ENCODE data around the gene HBG2. TPM values are rescaled to one million over a fixed set of nuclear protein-coding genes. Genes with fewer than 3 reads are reported as not detected.

Gene HBG2
- total RNA-seq, 1 donor from 2014 or later = 0.82 TPM

DNA sequence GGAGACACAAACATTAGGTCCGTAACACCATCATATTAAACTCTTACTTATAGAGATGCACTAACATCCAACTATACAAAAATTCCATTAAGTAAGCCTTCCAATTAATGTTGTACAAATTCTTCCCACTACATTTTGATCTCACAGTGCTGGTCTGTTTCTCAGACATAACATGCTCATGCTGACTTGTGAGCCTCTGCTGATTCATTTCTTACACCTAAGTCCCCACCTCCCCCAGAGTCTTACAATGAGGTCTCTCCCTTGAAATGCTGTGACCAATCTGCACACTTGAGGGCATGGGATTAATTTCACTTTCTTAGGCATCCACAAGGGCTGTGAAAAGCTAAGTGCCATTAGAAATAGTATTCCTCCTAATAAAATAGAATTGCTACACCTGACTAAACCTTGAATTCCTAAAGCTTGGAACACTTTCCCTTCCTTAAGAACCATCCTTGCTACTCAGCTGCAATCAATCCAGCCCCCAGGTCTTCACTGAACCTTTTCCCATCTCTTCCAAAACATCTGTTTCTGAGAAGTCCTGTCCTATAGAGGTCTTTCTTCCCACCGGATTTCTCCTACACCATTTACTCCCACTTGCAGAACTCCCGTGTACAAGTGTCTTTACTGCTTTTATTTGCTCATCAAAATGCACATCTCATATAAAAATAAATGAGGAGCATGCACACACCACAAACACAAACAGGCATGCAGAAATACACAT, 6.9 kb downstream of the HBG2 start:
- no peak for DNase-seq (ENCODE audit: low spot score)
- TF ChIP-seq, protein P1, sequence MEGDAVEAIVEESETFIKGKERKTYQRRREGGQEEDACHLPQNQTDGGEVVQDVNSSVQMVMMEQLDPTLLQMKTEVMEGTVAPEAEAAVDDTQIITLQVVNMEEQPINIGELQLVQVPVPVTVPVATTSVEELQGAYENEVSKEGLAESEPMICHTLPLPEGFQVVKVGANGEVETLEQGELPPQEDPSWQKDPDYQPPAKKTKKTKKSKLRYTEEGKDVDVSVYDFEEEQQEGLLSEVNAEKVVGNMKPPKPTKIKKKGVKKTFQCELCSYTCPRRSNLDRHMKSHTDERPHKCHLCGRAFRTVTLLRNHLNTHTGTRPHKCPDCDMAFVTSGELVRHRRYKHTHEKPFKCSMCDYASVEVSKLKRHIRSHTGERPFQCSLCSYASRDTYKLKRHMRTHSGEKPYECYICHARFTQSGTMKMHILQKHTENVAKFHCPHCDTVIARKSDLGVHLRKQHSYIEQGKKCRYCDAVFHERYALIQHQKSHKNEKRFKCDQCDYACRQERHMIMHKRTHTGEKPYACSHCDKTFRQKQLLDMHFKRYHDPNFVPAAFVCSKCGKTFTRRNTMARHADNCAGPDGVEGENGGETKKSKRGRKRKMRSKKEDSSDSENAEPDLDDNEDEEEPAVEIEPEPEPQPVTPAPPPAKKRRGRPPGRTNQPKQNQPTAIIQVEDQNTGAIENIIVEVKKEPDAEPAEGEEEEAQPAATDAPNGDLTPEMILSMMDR (IDR thresholded peaks at IDR 0.05; ENCODE audit: unreplicated experiment) = no peak
- H3K27ac Mint-ChIP-seq (ENCODE audit: unreplicated experiment) = no peak overlapping the region
- H3K27me3 Mint-ChIP-seq (ENCODE audit: unreplicated experiment) = peaks cover 3% of the 10 kb centered on the region
- no peak overlapping the region for H3K4me3 Mint-ChIP-seq (ENCODE audit: unreplicated experiment)
- no peaks in the 10 kb centered on the region for H3K36me3 Mint-ChIP-seq (ENCODE audit: low read depth, unreplicated experiment)
- H3K9me3 Mint-ChIP-seq (ENCODE audit: unreplicated experiment) = no peaks in the 10 kb centered on the region
- no peaks in the 10 kb centered on the region for H3K4me1 Mint-ChIP-seq (ENCODE audit: unreplicated experiment)

DNA sequence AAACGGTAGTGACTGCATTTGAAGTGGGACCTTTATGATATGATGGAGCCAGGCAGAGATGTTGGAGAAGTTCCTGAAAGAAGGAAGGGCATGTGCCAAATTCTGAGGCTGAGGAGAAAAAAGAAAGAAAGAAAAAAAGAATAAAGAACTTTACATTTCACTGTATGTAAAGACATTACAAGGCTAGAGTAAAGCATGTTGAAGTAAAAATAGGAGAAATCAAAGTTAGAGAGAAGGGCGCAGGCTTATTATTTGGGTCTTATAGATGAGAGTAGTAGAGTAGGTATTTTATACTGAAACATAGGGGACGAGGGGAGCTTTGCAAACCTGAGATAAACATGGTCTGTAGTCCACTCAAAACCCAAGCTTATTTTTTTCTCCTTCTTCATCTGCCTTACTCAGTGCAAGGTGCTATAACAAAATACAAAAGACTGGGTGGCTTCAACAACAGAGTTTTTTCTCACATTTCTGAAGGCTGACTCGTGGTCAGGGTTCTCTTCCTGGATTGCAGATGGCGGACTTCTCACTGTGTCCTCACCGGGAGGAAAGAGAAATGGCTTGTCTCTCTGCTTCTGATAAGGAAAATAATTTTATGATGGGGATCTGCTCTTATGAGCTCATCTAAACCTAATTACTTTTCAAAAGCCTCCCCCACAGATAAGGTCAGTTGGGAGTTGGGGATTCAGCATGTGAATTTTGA, 7.7 kb downstream of the HBG2 start:
- TF ChIP-seq, protein P1 (IDR thresholded peaks at IDR 0.05; ENCODE audit: unreplicated experiment) = no peak
- H3K27me3 Mint-ChIP-seq (ENCODE audit: unreplicated experiment) = peaks cover 4% of the 10 kb centered on the region
- no peaks in the 10 kb centered on the region for H3K4me1 Mint-ChIP-seq (ENCODE audit: unreplicated experiment)
- H3K36me3 Mint-ChIP-seq (ENCODE audit: low read depth, unreplicated experiment) = no peaks in the 10 kb centered on the region
- no peaks in the 10 kb centered on the region for H3K9me3 Mint-ChIP-seq (ENCODE audit: unreplicated experiment)
- no peak overlapping the region for H3K4me3 Mint-ChIP-seq (ENCODE audit: unreplicated experiment)
- no peak overlapping the region for H3K27ac Mint-ChIP-seq (ENCODE audit: unreplicated experiment)
- no peak for DNase-seq (ENCODE audit: low spot score)

- H3K4me1 Mint-ChIP-seq (ENCODE audit: unreplicated experiment) = no peaks in the 10 kb centered on the region
- no peak overlapping the region for H3K27ac Mint-ChIP-seq (ENCODE audit: unreplicated experiment)
- peaks cover 4% of the 10 kb centered on the region for H3K27me3 Mint-ChIP-seq (ENCODE audit: unreplicated experiment)
- no peak for DNase-seq (ENCODE audit: low spot score)
- H3K36me3 Mint-ChIP-seq (ENCODE audit: low read depth, unreplicated experiment) = no peaks in the 10 kb centered on the region
- no peak overlapping the region for H3K4me3 Mint-ChIP-seq (ENCODE audit: unreplicated experiment)
- H3K9me3 Mint-ChIP-seq (ENCODE audit: unreplicated experiment) = no peaks in the 10 kb centered on the region
- TF ChIP-seq, protein P1 (IDR thresholded peaks at IDR 0.05; ENCODE audit: unreplicated experiment) = no peak
Measured at GRCh38 chr11:5245155-5245554, 9.4 kb downstream of the HBG2 start.

- TF ChIP-seq, protein P1 (IDR thresholded peaks at IDR 0.05; ENCODE audit: unreplicated experiment) = no peak
Measured at GRCh38 chr11:5243816-5244180, 10.8 kb downstream of the HBG2 start.

More at GRCh38 chr11:5243816-5244180, 10.8 kb downstream of the HBG2 start:
- Mint-ChIP-seq H3K36me3 (ENCODE audit: low read depth, unreplicated experiment) (no peaks in the 10 kb centered on the region), H3K27me3 (ENCODE audit: unreplicated experiment) (peaks cover 4% of the 10 kb centered on the region), H3K4me1 (ENCODE audit: unreplicated experiment) (no peaks in the 10 kb centered on the region), H3K4me3 (ENCODE audit: unreplicated experiment) (no peak overlapping the region), H3K9me3 (ENCODE audit: unreplicated experiment) (no peaks in the 10 kb centered on the region), H3K27ac (ENCODE audit: unreplicated experiment) (no peak overlapping the region)
- no peak for DNase-seq (ENCODE audit: low spot score)
